HCT116 (cell line): Measurements from ENCODE around the gene PNMT. TPM values are rescaled to one million over a fixed set of nuclear protein-coding genes. Genes with fewer than 3 reads are reported as not detected.

ENCODE experiments used
- ATAC-seq: fragments of 200-7000 bp; cut with Tn5 transposase; 2 replicates; pipeline ENCODE4 v1.9.1; 2020; ENCODE audit warnings: mild to moderate bottlenecking, moderate library complexity
- BruUV-seq: library from RNA; stranded (reverse); fragments of 400-500 nt; replicated peaks from 2 replicates; lab custom pipeline; 2021; lab: Mats Ljungman, UMichigan
- CTCF ChIA-PET: fragments of 300-600 bp; sonication (Branson Sonifier 250); formaldehyde crosslinking; loops from one replicate; lab custom pipeline; 2021; ENCODE audit warnings: antibody characterized with exemption; lab: Charles Lee
- POLR2A ChIA-PET: fragments of 300-600, 350-600 bp; sonication (Branson Sonifier 250); formaldehyde crosslinking; loops from one replicate; lab custom pipeline; 2021; ENCODE audit warnings: antibody characterized with exemption; lab: Charles Lee
- RAD21 ChIA-PET, 2 experiments: fragments of 300-600 bp; sonication (Branson Sonifier 250); formaldehyde crosslinking; loops; one replicate each; lab custom pipeline; 2023; ENCODE audit warnings: low total read pairs in 2 of 2; ENCODE audit not compliant: uncharacterized antibody in 2 of 2, unreplicated experiment in 2 of 2, low non-redundant PET in 1 of 2; lab: Charles Lee
- DNase-seq: peaks from one replicate; pipeline ENCODE4 v3.0.0-alpha.2; 2010; ENCODE audit warnings: low read depth, low spot score
- H2AFZ ChIP-seq: fragments of 200-600 bp; shearing (Covaris generic), sonication (generic); 2 replicates; pipeline ENCODE4 v1.6.1; 2017; ENCODE audit warnings: low read depth, mixed run types, mixed read lengths, antibody characterized with exemption, low read length; ENCODE audit not compliant: poor library complexity, severe bottlenecking
- H3K27ac ChIP-seq: 2 replicates; pipeline ENCODE4 v1.5.1; 2012; ENCODE audit warnings: low read depth, low read length
- H3K27me3 ChIP-seq: fragments of 200-600 bp; sonication (generic); 2 replicates; pipeline ENCODE4 v1.6.1; 2016; ENCODE audit warnings: mixed run types, low read length, mixed read lengths; ENCODE audit not compliant: insufficient read depth
- H3K36me3 ChIP-seq, 2 experiments: fragments of 200-500 bp in 1 of 2; fragments of 200-600 bp in 1 of 2; sonication (Bioruptor generic) in 1 of 2; sonication (generic) in 1 of 2; 2 replicates each; pipeline versions ENCODE4 v1.5.1 to v1.6.1; 2014 to 2016; ENCODE audit warnings: low read length in 2 of 2, inconsistent platforms in 1 of 2, mixed read lengths in 1 of 2, mixed run types in 1 of 2; ENCODE audit not compliant: insufficient read depth in 2 of 2, control insufficient read depth in 1 of 2
- H3K4me1 ChIP-seq, 2 experiments: fragments of 200-600 bp in 1 of 2; sonication (generic) in 1 of 2; 2 replicates each; pipeline versions ENCODE4 v1.5.1 to v1.6.1; 2012 to 2017; ENCODE audit warnings: low read length in 2 of 2, inconsistent platforms in 1 of 2, mild to moderate bottlenecking in 1 of 2, mixed read lengths in 1 of 2, mixed run types in 1 of 2, moderate library complexity in 1 of 2; ENCODE audit not compliant: insufficient read depth in 2 of 2, control insufficient read depth in 1 of 2
- H3K4me2 ChIP-seq: fragments of 200-600 bp; sonication (generic); 2 replicates; pipeline ENCODE4 v1.6.1; 2017; ENCODE audit warnings: mixed run types, low read length, mixed read lengths
- H3K4me3 ChIP-seq, 2 experiments: fragments of 200-600 bp in 1 of 2; sonication (generic) in 1 of 2; replicated peaks in 1 of 2; 2 replicates each; pipeline ENCODE4 v1.5.1; 2011 to 2016; ENCODE audit warnings: low read length in 2 of 2, control low read depth in 1 of 2, low read depth in 1 of 2, mild to moderate bottlenecking in 1 of 2, mixed read lengths in 1 of 2, mixed run types in 1 of 2
- H3K79me2 ChIP-seq: fragments of 200-600 bp; sonication (generic); 2 replicates; pipeline ENCODE4 v1.6.1; 2017; ENCODE audit warnings: mild to moderate bottlenecking, mixed run types, low read length, moderate library complexity, mixed read lengths; ENCODE audit not compliant: insufficient read depth
- H3K9ac ChIP-seq: fragments of 200-600 bp; sonication (generic); 2 replicates; pipeline ENCODE4 v1.6.1; 2016; ENCODE audit warnings: low read length, mixed read lengths
- H3K9me2 ChIP-seq: fragments of 200-600 bp; sonication (generic), shearing (Covaris generic); 2 replicates; pipeline ENCODE4 v1.6.1; 2017; ENCODE audit warnings: mixed run types, mild to moderate bottlenecking, moderate library complexity; ENCODE audit not compliant: insufficient read depth
- H3K9me3 ChIP-seq, 2 experiments: fragments of 200-500 bp in 1 of 2; fragments of 200-600 bp in 1 of 2; sonication (Bioruptor generic) in 1 of 2; sonication (generic) in 1 of 2; 2 replicates each; pipeline ENCODE4 v1.6.1; 2014 to 2017; ENCODE audit warnings: low read length in 2 of 2, mixed read lengths in 2 of 2, inconsistent platforms in 1 of 2, low read depth in 1 of 2, mild to moderate bottlenecking in 1 of 2, mixed run types in 1 of 2, moderate library complexity in 1 of 2; ENCODE audit not compliant: control insufficient read depth in 1 of 2, insufficient read depth in 1 of 2
- H4K20me1 ChIP-seq: fragments of 200-600 bp; sonication (generic), shearing (Covaris generic); 2 replicates; pipeline ENCODE4 v1.6.1; 2017; ENCODE audit warnings: mixed run types, mild to moderate bottlenecking, moderate library complexity; ENCODE audit not compliant: insufficient read depth
- CBX3 ChIP-seq: IDR thresholded peaks from 2 replicates; pipeline ENCODE4 v1.6.1; 2012; ENCODE audit warnings: low read depth
- CEBPB ChIP-seq: IDR thresholded peaks from 2 replicates; pipeline ENCODE4 v1.6.1; 2012; ENCODE audit warnings: low read depth
- ELF1 ChIP-seq: IDR thresholded peaks from 2 replicates; pipeline ENCODE4 v1.6.1; 2012; ENCODE audit warnings: low read depth, borderline replicate concordance
- EZH2 ChIP-seq: fragments of 200-600 bp; sonication (generic); IDR thresholded peaks from 2 replicates; pipeline ENCODE4 v1.6.1; 2017; ENCODE audit warnings: antibody characterized with exemption, mixed run types
- EZH2phosphoT487 ChIP-seq: fragments of 200-600 bp; IDR thresholded peaks from 2 replicates; pipeline ENCODE4 v1.6.1; 2018; ENCODE audit warnings: antibody characterized with exemption, borderline replicate concordance
- FOSL1 ChIP-seq: IDR thresholded peaks from 2 replicates; pipeline ENCODE4 v1.6.1; 2012; ENCODE audit warnings: low read depth
- JUND ChIP-seq: IDR thresholded peaks from 2 replicates; pipeline ENCODE4 v1.6.1; 2012
- MAX ChIP-seq: IDR thresholded peaks from 2 replicates; pipeline ENCODE4 v1.6.1; 2012
- POLR2A ChIP-seq: IDR thresholded peaks from 2 replicates; pipeline ENCODE4 v1.7.0; 2011; ENCODE audit warnings: borderline replicate concordance; ENCODE audit not compliant: insufficient read depth, insufficient read length; ENCODE audit errors: extremely low read depth
- POLR2AphosphoS5 ChIP-seq: IDR thresholded peaks from 2 replicates; pipeline ENCODE4 v1.6.1; 2011; ENCODE audit warnings: mild to moderate bottlenecking, low read depth, low read length, moderate library complexity
- RAD21 ChIP-seq: IDR thresholded peaks from 2 replicates; pipeline ENCODE4 v1.6.1; 2012; ENCODE audit warnings: low read depth, mild to moderate bottlenecking
- REST ChIP-seq: IDR thresholded peaks from 2 replicates; pipeline ENCODE4 v1.6.1; 2012; ENCODE audit warnings: low read depth
- SRF ChIP-seq: IDR thresholded peaks from 2 replicates; pipeline ENCODE4 v1.6.1; 2012; ENCODE audit warnings: low read depth
- TCF7L2 ChIP-seq: IDR thresholded peaks from 2 replicates; pipeline ENCODE4 v1.7.0; 2011; ENCODE audit warnings: borderline replicate concordance, inconsistent platforms; ENCODE audit not compliant: insufficient read depth, insufficient read length; ENCODE audit errors: extremely low read depth
- YY1 ChIP-seq: IDR thresholded peaks from 2 replicates; pipeline ENCODE4 v1.6.1; 2011; ENCODE audit warnings: low read length, low read depth, moderate library complexity, mild to moderate bottlenecking; ENCODE audit not compliant: insufficient replicate concordance; ENCODE audit errors: extremely low read depth
- ZBTB33 ChIP-seq: IDR thresholded peaks from 2 replicates; pipeline ENCODE4 v1.6.1; 2011; ENCODE audit warnings: mild to moderate bottlenecking, low read length, moderate library complexity; ENCODE audit not compliant: insufficient replicate concordance; ENCODE audit errors: extremely low read depth
- ZFX ChIP-seq: fragments of 450-650 bp; IDR thresholded peaks from 2 replicates; pipeline ENCODE4 v1.6.1; 2017
- ZNF274 ChIP-seq: fragments of 200-500 bp; sonication (Bioruptor generic); IDR thresholded peaks from 2 replicates; pipeline ENCODE4 v1.6.1; 2014; ENCODE audit warnings: mild to moderate bottlenecking, low read depth, low read length, inconsistent platforms
- intact Hi-C: fragments of 100-400 bp; cut with micrococcal nuclease; formaldehyde crosslinking; loops from 2 replicates; pipeline ENCODE4 v1.10.0; 2022
- total RNA-seq: library from RNA; stranded (reverse); gene quantifications from one replicate; pipeline ENCODE4 v1.2.1, GENCODE V29; 2021; ENCODE audit not compliant: unreplicated experiment

Gene PNMT
- total RNA-seq, 1 experiment from 2014 or later = not detected

GRCh38 chr17:39709319-39709997 lies 41.2 kb downstream of the PNMT start:
- Histone ChIP-seq H3K9ac (no peak overlapping the region), H3K27me3 (no peaks in the 10 kb centered on the region), H3K4me2 (no peak overlapping the region), H4K20me1 (no peaks in the 10 kb centered on the region), H2AFZ (no peak overlapping the region), H3K4me1 (peaks cover 27 to 28% of the 10 kb centered on the region in 2 experiments), H3K27ac (no peak overlapping the region), H3K9me3 (no peaks in the 10 kb centered on the region), H3K36me3 (peaks cover 4 to 28% of the 10 kb centered on the region in 2 experiments; a peak in 2 of 4 replicates)
- POLR2A ChIA-PET = no interaction called here
- ATAC-seq = no peak
- no TSS peak for BruUV-seq
- CTCF ChIA-PET = interaction anchor here (1.0 kb wide), 1 partner anchor 56 kb away, joined by 3 read pairs; no protein-coding TSS in a partner anchor
- no peak for DNase-seq
- RAD21 ChIA-PET = no interaction called here
- TF ChIP-seq ZBTB33 (no peak), EZH2phosphoT487 (no peak), RAD21 (no peak), EZH2 (no peak), POLR2A (no peak), REST (no peak), JUND (no peak), CBX3 (no peak), ZFX (no peak), MAX (no peak), FOSL1 (no peak), YY1 (no peak), TCF7L2 (no peak), CEBPB (no peak), ZNF274 (no peak), POLR2AphosphoS5 (no peak), SRF (no peak), ELF1 (no peak)
- TF ChIP-seq, all 23 proteins: peak for 0
- Histone ChIP-seq H3K79me2 (peaks cover 19% of the 10 kb centered on the region; the same call in 1 of the 2 replicates), H3K9me2 (no peaks in the 10 kb centered on the region), H3K4me3 (no peak overlapping the region)
- intact Hi-C loops = no loop called here
